NCI-H2227 treated with DMSO at 0.1 percent for 48 hours (cell line): ENCODE measurements around the gene LIMK1.
"Not testable (repeated sequence)": the region's sequence is repeated elsewhere in the genome, so short reads cannot be mapped to it uniquely, and the experiment has no call there.

Experiments used
- DNase-seq: peaks from one replicate; lab custom pipeline; 2025; lab: John Stamatoyannopoulos, UW

The LIMK1 gene

GRCh38 chr7:74084722-74085578 is 1.3 kb downstream of the LIMK1 start:
- DNase-seq: no peak

- no peak for DNase-seq
Measured at GRCh38 chr7:74087791-74088453, 4.3 kb downstream of the LIMK1 start.

GRCh38 chr7:74092321-74092963 is 8.8 kb downstream of the LIMK1 start:
- DNase-seq: no peak

GRCh38 chr7:74092964-74093471 is 9.4 kb downstream of the LIMK1 start:
- no peak for DNase-seq

- DNase-seq: no peak
Measured at GRCh38 chr7:74093671-74094223, 10.1 kb downstream of the LIMK1 start.

- no peak for DNase-seq
Measured at GRCh38 chr7:74094224-74095101, 10.9 kb downstream of the LIMK1 start.

- DNase-seq: no peak
Measured at GRCh38 chr7:74095135-74095534, 11.5 kb downstream of the LIMK1 start.

- no peak for DNase-seq
Measured at GRCh38 chr7:74097937-74098614, 14.5 kb downstream of the LIMK1 start.

- DNase-seq: no peak
Measured at GRCh38 chr7:74099031-74099430, 15.4 kb downstream of the LIMK1 start.

GRCh38 chr7:74101061-74101681 is 17.6 kb downstream of the LIMK1 start:
- no peak for DNase-seq

GRCh38 chr7:74103219-74103772 is 19.7 kb downstream of the LIMK1 start:
- DNase-seq: no peak

GRCh38 chr7:74104702-74105101 is 21.1 kb downstream of the LIMK1 start:
- DNase-seq: no peak

GRCh38 chr7:74105992-74106391 is 22.4 kb downstream of the LIMK1 start:
- DNase-seq: no peak

- no peak for DNase-seq
Measured at GRCh38 chr7:74106846-74107245, 23.2 kb downstream of the LIMK1 start.

- DNase-seq: no peak
Measured at GRCh38 chr7:74115326-74115725, 31.7 kb downstream of the LIMK1 start.

- no peak for DNase-seq
Measured at GRCh38 chr7:74116356-74116755, 32.8 kb downstream of the LIMK1 start.

GRCh38 chr7:74119831-74120230 is 36.2 kb downstream of the LIMK1 start:
- no peak for DNase-seq

- DNase-seq: no peak
Measured at GRCh38 chr7:74121401-74122249, 38.0 kb downstream of the LIMK1 start.

GRCh38 chr7:74123892-74124291 is 40.3 kb downstream of the LIMK1 start:
- not testable (repeated sequence) for DNase-seq
